GM18867 (cell line): ENCODE results near the gene TFAP2A.

Experiments used
- ATAC-seq: cut with Tn5 transposase; IDR thresholded peaks from one replicate; pipeline ENCODE4 v1.9.1; 2021; ENCODE audit warnings: mild to moderate bottlenecking, moderate library complexity; ENCODE audit not compliant: unreplicated experiment

The TFAP2A gene

GRCh38 chr6:10347561-10348327 is 67.1 kb downstream of the TFAP2A start:
- ATAC-seq = no peak
